ENCODE results near the gene ATXN10. TPM values are rescaled to one million over a fixed set of nuclear protein-coding genes. Genes with fewer than 3 reads are reported as not detected.

ATXN10 gene, protein sequence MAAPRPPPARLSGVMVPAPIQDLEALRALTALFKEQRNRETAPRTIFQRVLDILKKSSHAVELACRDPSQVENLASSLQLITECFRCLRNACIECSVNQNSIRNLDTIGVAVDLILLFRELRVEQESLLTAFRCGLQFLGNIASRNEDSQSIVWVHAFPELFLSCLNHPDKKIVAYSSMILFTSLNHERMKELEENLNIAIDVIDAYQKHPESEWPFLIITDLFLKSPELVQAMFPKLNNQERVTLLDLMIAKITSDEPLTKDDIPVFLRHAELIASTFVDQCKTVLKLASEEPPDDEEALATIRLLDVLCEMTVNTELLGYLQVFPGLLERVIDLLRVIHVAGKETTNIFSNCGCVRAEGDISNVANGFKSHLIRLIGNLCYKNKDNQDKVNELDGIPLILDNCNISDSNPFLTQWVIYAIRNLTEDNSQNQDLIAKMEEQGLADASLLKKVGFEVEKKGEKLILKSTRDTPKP
- total RNA-seq = 269 TPM

GRCh38 chr22:45671783-45672563 is at the start of gene ATXN10:
Gene ATXN10 (plus strand): TSS chr22:45671834. CDS start chr22:45672064, 230 bp downstream.

Small RNA genes lying within 50 kb of the gene (small RNA-seq; reads per million reads assigned to genes)
- 0.15 reads per million for gene MIR4762 (ENCODE audit: low replicate concordance)
- not detected for gene RNU6-1161P (ENCODE audit: low replicate concordance)

Other genes starting within 250 kb of the ATXN10 start
- gene FBLN1, start 169.0 kb upstream of the ATXN10 start, total RNA-seq = 42.3 TPM

All from parietal lobe (tissue), 2 donors.